Lower lobe of right lung (tissue), 2 donors: ENCODE measurements around the gene SELL. TPM values are rescaled to one million over a fixed set of nuclear protein-coding genes. Genes with fewer than 3 reads are reported as not detected.
"Not testable (repeated sequence)": the region's sequence is repeated elsewhere in the genome, so short reads cannot be mapped to it uniquely, and the experiment has no call there.

Experiments
- ATAC-seq, 2 donors: fragments of 200-7000 bp; cut with Tn5 transposase; one replicate each; pipeline ENCODE4 v1.9.1; 2020 to 2022; ENCODE audit warnings: mild to moderate bottlenecking in 2 of 2, moderate library complexity in 2 of 2
- DNase-seq: peaks from one replicate; pipeline ENCODE4 v3.0.0-alpha.2; 2020
- H3K27ac ChIP-seq: fragments of 200-600 bp; one replicate; pipeline ENCODE4 v1.8.0; 2022
- H3K27me3 ChIP-seq: fragments of 200-600 bp; one replicate; pipeline ENCODE4 v1.8.0; 2022; ENCODE audit warnings: low read depth
- H3K36me3 ChIP-seq: fragments of 200-600 bp; one replicate; pipeline ENCODE4 v1.8.0; 2022; ENCODE audit warnings: mild to moderate bottlenecking
- H3K4me1 ChIP-seq: fragments of 200-600 bp; one replicate; pipeline ENCODE4 v1.8.0; 2022
- H3K4me3 ChIP-seq: fragments of 200-600 bp; one replicate; pipeline ENCODE4 v1.8.0; 2022; ENCODE audit warnings: mild to moderate bottlenecking
- H3K9me3 ChIP-seq: fragments of 200-600 bp; one replicate; pipeline ENCODE4 v1.8.0; 2022
- intact Hi-C: fragments of 100-400 bp; cut with DNase I; formaldehyde crosslinking; loops from one replicate; pipeline ENCODE4 v1.11.0; 2022
- total RNA-seq: library from RNA; stranded (reverse); fragmentation: NEBNext Ultra II Directional; extraction: Animal tissue kit (Norgen Biotek cat#: 25700); gene quantifications from one replicate; pipeline ENCODE4 v1.2.1, GENCODE V29; 2021
- TF ChIP-seq, protein P1 (sequence below): fragments of 200-600 bp; IDR thresholded peaks from one replicate; pipeline ENCODE4 v1.8.0; 2022; ENCODE audit warnings: antibody characterized with exemption, mild to moderate bottlenecking
- donor health status: DM: no; HTN: yes; CAD: no; lungs with severe emphysema.

The SELL gene
- total RNA-seq, 1 donor from 2014 or later: 23.8 TPM

DNA sequence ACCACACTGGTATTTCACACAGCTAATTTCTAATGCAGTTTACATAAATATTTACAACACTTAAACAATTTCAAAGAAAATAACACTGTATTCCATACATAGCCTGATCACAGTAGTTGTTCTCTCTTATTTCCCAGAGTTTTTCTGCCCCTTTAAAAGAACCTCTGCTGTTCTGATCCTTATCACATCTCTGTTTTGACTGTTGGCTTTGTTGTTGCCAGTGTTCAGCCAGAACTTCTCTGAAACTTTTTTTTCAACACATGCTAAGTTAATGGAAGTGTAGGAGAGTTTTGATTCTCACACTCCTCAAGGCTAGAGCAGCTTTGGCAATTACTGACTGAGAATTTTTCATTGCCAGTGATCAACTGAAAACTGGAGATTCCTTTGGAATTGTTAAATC, 11.4 kb upstream of the SELL start:
- H3K36me3 ChIP-seq: no peaks in the 10 kb centered on the region
- peaks cover 3% of the 10 kb centered on the region for H3K4me1 ChIP-seq
- no peak overlapping the region for H3K4me3 ChIP-seq
- intact Hi-C loops: no loop called here
- H3K9me3 ChIP-seq: no peaks in the 10 kb centered on the region
- TF ChIP-seq, protein P1, sequence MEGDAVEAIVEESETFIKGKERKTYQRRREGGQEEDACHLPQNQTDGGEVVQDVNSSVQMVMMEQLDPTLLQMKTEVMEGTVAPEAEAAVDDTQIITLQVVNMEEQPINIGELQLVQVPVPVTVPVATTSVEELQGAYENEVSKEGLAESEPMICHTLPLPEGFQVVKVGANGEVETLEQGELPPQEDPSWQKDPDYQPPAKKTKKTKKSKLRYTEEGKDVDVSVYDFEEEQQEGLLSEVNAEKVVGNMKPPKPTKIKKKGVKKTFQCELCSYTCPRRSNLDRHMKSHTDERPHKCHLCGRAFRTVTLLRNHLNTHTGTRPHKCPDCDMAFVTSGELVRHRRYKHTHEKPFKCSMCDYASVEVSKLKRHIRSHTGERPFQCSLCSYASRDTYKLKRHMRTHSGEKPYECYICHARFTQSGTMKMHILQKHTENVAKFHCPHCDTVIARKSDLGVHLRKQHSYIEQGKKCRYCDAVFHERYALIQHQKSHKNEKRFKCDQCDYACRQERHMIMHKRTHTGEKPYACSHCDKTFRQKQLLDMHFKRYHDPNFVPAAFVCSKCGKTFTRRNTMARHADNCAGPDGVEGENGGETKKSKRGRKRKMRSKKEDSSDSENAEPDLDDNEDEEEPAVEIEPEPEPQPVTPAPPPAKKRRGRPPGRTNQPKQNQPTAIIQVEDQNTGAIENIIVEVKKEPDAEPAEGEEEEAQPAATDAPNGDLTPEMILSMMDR: no peak
- no peak overlapping the region for H3K27ac ChIP-seq
- ATAC-seq: no peak
- DNase-seq: no peak
- no peaks in the 10 kb centered on the region for H3K27me3 ChIP-seq

GRCh38 chr1:169715100-169715499, 3.7 kb upstream of the SELL start:
- H3K27ac ChIP-seq, intact Hi-C loops, H3K4me3 ChIP-seq, H3K27me3 ChIP-seq, H3K36me3 ChIP-seq, H3K9me3 ChIP-seq, DNase-seq, ATAC-seq: not testable (repeated sequence)
- H3K4me1 ChIP-seq: peaks cover 13% of the 10 kb centered on the region

- H3K4me1 ChIP-seq: peaks cover 13% of the 10 kb centered on the region
- DNase-seq, H3K27me3 ChIP-seq, intact Hi-C loops, ATAC-seq, H3K36me3 ChIP-seq, H3K9me3 ChIP-seq, H3K4me3 ChIP-seq, H3K27ac ChIP-seq: not testable (repeated sequence)
These were observed 1.7 kb upstream of the SELL start for GRCh38 chr1:169713090-169713489.

DNA sequence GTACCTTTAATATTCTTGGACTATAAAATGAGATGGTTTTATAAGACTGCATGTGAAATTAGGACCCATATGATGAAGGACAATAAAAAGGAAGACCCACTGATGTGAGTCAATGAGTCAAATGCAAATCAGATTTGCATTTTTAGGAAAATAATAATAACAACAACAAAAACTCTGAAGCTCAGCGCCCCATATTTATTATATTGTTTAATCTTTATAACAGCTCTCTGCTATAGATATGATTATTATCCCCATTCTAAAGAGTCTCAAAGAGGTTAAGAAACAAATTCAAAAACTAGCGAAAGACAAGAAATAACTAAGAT, 850 bp upstream of the SELL start:
- ATAC-seq: no peak
- peaks cover 6% of the 10 kb centered on the region for H3K9me3 ChIP-seq
- intact Hi-C loops: no loop called here
- no peaks in the 10 kb centered on the region for H3K36me3 ChIP-seq
- H3K27ac ChIP-seq: no peak overlapping the region
- no peaks in the 10 kb centered on the region for H3K27me3 ChIP-seq
- DNase-seq: no peak
- peaks cover 13% of the 10 kb centered on the region for H3K4me1 ChIP-seq
- TF ChIP-seq, protein P1: no peak
- H3K4me3 ChIP-seq: peak overlapping the region; percentile 37

- Histone ChIP-seq H3K36me3 (no peaks in the 10 kb centered on the region), H3K4me1 (peaks cover 13% of the 10 kb centered on the region), H3K27ac (no peak overlapping the region), H3K9me3 (no peaks in the 10 kb centered on the region), H3K4me3 (no peak overlapping the region), H3K27me3 (no peaks in the 10 kb centered on the region)
- ATAC-seq (no peak), DNase-seq (no peak)
- TF ChIP-seq, protein P1: no peak
- intact Hi-C loops: no loop called here
These were observed 2.8 kb downstream of the SELL start for GRCh38 chr1:169708647-169709046.

DNA sequence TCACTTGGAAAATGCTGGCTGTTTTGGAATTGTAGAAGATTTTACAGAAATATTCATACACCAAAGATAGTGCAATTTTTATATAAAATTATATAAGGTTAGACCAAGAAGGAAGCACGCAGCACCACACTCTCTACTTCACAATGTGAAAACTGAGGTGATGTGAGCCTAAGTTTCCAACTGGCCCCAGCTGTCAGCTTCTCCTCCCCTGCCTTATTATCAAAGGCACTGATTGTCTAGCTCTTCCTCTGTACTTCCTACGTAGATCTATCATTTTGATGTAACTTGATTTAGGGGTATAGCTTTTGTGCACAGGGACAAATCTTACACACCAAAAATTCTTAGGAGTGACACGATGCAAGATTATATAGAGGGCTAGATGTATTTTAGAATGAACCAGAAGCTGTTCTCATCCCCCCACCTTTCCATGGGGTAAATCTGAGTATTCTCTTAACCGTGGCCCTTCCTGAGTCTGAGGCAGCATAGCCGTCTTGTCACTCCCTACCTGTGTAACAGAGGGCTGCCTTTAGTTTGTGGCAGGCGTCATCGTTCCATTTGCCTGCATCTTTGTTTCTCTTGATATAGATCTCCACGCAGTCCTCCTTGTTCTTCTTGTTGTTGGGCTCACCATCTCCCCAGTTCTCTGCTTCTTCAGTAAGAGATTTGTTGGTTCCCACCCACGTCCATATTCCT, 3.4 kb downstream of the SELL start:
- Histone ChIP-seq H3K27me3 (no peaks in the 10 kb centered on the region), H3K27ac (no peak overlapping the region), H3K4me3 (no peak overlapping the region), H3K36me3 (no peaks in the 10 kb centered on the region), H3K9me3 (no peaks in the 10 kb centered on the region), H3K4me1 (peaks cover 13% of the 10 kb centered on the region)
- DNase-seq: no peak
- intact Hi-C loops: no loop called here
- no peak for ATAC-seq
- TF ChIP-seq, protein P1: no peak
